Measurements from ENCODE around the gene TMEM247. TPM values are rescaled to one million over a fixed set of nuclear protein-coding genes. Genes with fewer than 3 reads are reported as not detected.

The TMEM247 gene
- total RNA-seq, 1 experiment from 2014 or later: not detected

GRCh38 chr2:46448111-46448510 lies 31.3 kb upstream of the TMEM247 start:
- BruUV-seq (replicated peaks): no TSS peak
- Mint-ChIP-seq H3K4me3 (ENCODE audit: low read depth, unreplicated experiment) (no peak overlapping the region), H3K27me3 (ENCODE audit: unreplicated experiment) (peaks cover under 1% of the 10 kb centered on the region), H3K27ac (ENCODE audit: unreplicated experiment) (no peak overlapping the region), H3K36me3 (ENCODE audit: insufficient read depth, unreplicated experiment) (no peaks in the 10 kb centered on the region), H3K9me3 (ENCODE audit: low read depth, unreplicated experiment) (peaks cover 2% of the 10 kb centered on the region), H3K4me1 (ENCODE audit: low read depth, unreplicated experiment) (no peaks in the 10 kb centered on the region)
- no peak for DNase-seq
- CTCF ChIA-PET: interaction anchor here (1.1 kb wide), 1 partner anchor 11 kb away, joined by 3 read pairs; no protein-coding TSS in a partner anchor
- intact Hi-C loops (cut with micrococcal nuclease; ENCODE audit: unreplicated experiment): no loop called here
- TF ChIP-seq CTCF (IDR thresholded peaks at IDR 0.05; ENCODE audit: unreplicated experiment): no peak

GRCh38 chr2:46448641-46449040 lies 30.7 kb upstream of the TMEM247 start:
- DNase-seq: no peak
- Mint-ChIP-seq H3K27ac (ENCODE audit: unreplicated experiment) (no peak overlapping the region), H3K4me3 (ENCODE audit: low read depth, unreplicated experiment) (no peak overlapping the region), H3K27me3 (ENCODE audit: unreplicated experiment) (peaks cover 6% of the 10 kb centered on the region), H3K36me3 (ENCODE audit: insufficient read depth, unreplicated experiment) (no peaks in the 10 kb centered on the region), H3K9me3 (ENCODE audit: low read depth, unreplicated experiment) (peaks cover 2% of the 10 kb centered on the region), H3K4me1 (ENCODE audit: low read depth, unreplicated experiment) (no peaks in the 10 kb centered on the region)
- TF ChIP-seq CTCF (IDR thresholded peaks at IDR 0.05; ENCODE audit: unreplicated experiment): no peak
- no TSS peak for BruUV-seq (replicated peaks)
- intact Hi-C loops (cut with micrococcal nuclease; ENCODE audit: unreplicated experiment): no loop called here
- CTCF ChIA-PET: interaction anchor here (1.1 kb wide), 1 partner anchor 11 kb away, joined by 3 read pairs; no protein-coding TSS in a partner anchor

GRCh38 chr2:46449700-46450099 lies 29.7 kb upstream of the TMEM247 start:
- Mint-ChIP-seq H3K4me3 (ENCODE audit: low read depth, unreplicated experiment) (no peak overlapping the region), H3K4me1 (ENCODE audit: low read depth, unreplicated experiment) (no peaks in the 10 kb centered on the region), H3K27ac (ENCODE audit: unreplicated experiment) (no peak overlapping the region), H3K9me3 (ENCODE audit: low read depth, unreplicated experiment) (peaks cover 2% of the 10 kb centered on the region), H3K27me3 (ENCODE audit: unreplicated experiment) (peaks cover 17% of the 10 kb centered on the region), H3K36me3 (ENCODE audit: insufficient read depth, unreplicated experiment) (no peaks in the 10 kb centered on the region)
- BruUV-seq (replicated peaks): no TSS peak
- CTCF ChIA-PET: no interaction called here
- no peak for DNase-seq
- intact Hi-C loops (cut with micrococcal nuclease; ENCODE audit: unreplicated experiment): no loop called here
- TF ChIP-seq CTCF (IDR thresholded peaks at IDR 0.05; ENCODE audit: unreplicated experiment): no peak

- Mint-ChIP-seq H3K4me3 (ENCODE audit: low read depth, unreplicated experiment) (no peak overlapping the region), H3K36me3 (ENCODE audit: insufficient read depth, unreplicated experiment) (no peaks in the 10 kb centered on the region), H3K27me3 (ENCODE audit: unreplicated experiment) (peaks cover 19% of the 10 kb centered on the region), H3K9me3 (ENCODE audit: low read depth, unreplicated experiment) (no peaks in the 10 kb centered on the region), H3K4me1 (ENCODE audit: low read depth, unreplicated experiment) (no peaks in the 10 kb centered on the region), H3K27ac (ENCODE audit: unreplicated experiment) (no peak overlapping the region)
- no peak for DNase-seq
- intact Hi-C loops (cut with micrococcal nuclease; ENCODE audit: unreplicated experiment): no loop called here
- no TSS peak for BruUV-seq (replicated peaks)
- CTCF ChIA-PET: interaction anchor here (0.6 kb wide), 1 partner anchor 1292 kb away, joined by 3 read pairs; no protein-coding TSS in a partner anchor
- no peak for TF ChIP-seq CTCF (IDR thresholded peaks at IDR 0.05; ENCODE audit: unreplicated experiment)
These were observed 28.1 kb upstream of the TMEM247 start for GRCh38 chr2:46451131-46451711.
